SK-N-SH (cell line): ENCODE measurements around the gene VPS16. TPM values are rescaled to one million over a fixed set of nuclear protein-coding genes. Genes with fewer than 3 reads are reported as not detected.

Source experiments
- CTCF ChIA-PET: fragments of 300-600, 350-600 bp; formaldehyde crosslinking; extraction: SDS; loops from one replicate; lab custom pipeline; 2021; lab: Yijun Ruan, JAX
- POLR2A ChIA-PET: fragments of 350-600 bp; sonication (Branson Sonifier 250); formaldehyde crosslinking; extraction: SDS; loops from one replicate; lab custom pipeline; 2020; ENCODE audit warnings: antibody characterized with exemption, inconsistent platforms; lab: Yijun Ruan, JAX
- DNase-seq: peaks from one replicate; pipeline ENCODE4 v3.0.0; 2012
- H2AFZ ChIP-seq: fragments of 200-600 bp; sonication (generic); 2 replicates; pipeline ENCODE4 v1.8.1; 2016; ENCODE audit warnings: antibody characterized with exemption, mild to moderate bottlenecking, low read depth
- H3F3A ChIP-seq: fragments of 200-600 bp; sonication (generic); replicated peaks from 2 replicates; pipeline ENCODE3; 2016; ENCODE audit warnings: antibody characterized with exemption, mild to moderate bottlenecking; ENCODE audit not compliant: insufficient read depth
- H3K27ac ChIP-seq, 2 experiments: fragments of 200-500 bp in 1 of 2; fragments of 200-600 bp in 1 of 2; sonication (Bioruptor generic) in 1 of 2; sonication (generic), shearing (Covaris generic) in 1 of 2; 2 replicates each; pipeline versions ENCODE4 v1.5.1 to v1.6.1; 2014 to 2016; ENCODE audit warnings: low read depth in 2 of 2, inconsistent platforms in 1 of 2, low read length in 1 of 2, mild to moderate bottlenecking in 1 of 2, mixed read lengths in 1 of 2
- H3K27me3 ChIP-seq: fragments of 200-600 bp; sonication (generic), shearing (Covaris generic); 2 replicates; pipeline ENCODE4 v1.6.1; 2016; ENCODE audit warnings: mixed run types; ENCODE audit not compliant: insufficient read depth
- H3K36me3 ChIP-seq, 2 experiments: fragments of 200-500 bp in 1 of 2; fragments of 200-600 bp in 1 of 2; sonication (Bioruptor generic) in 1 of 2; sonication (generic) in 1 of 2; replicated peaks in 1 of 2; 2 replicates each; pipeline versions ENCODE3 to v1.5.1; 2014 to 2016; ENCODE audit warnings: low read length in 1 of 2, mild to moderate bottlenecking in 1 of 2; ENCODE audit not compliant: insufficient read depth in 2 of 2, control insufficient read depth in 1 of 2
- H3K4me1 ChIP-seq, 2 experiments: fragments of 200-500 bp in 1 of 2; fragments of 200-600 bp in 1 of 2; sonication (Bioruptor generic) in 1 of 2; sonication (generic), shearing (Covaris generic) in 1 of 2; 2 replicates each; pipeline versions ENCODE4 v1.5.1 to v1.6.1; 2014 to 2016; ENCODE audit warnings: low read depth in 1 of 2, low read length in 1 of 2, mixed run types in 1 of 2; ENCODE audit not compliant: insufficient read depth in 2 of 2, control insufficient read depth in 1 of 2
- H3K4me2 ChIP-seq: fragments of 200-600 bp; sonication (generic), shearing (Covaris generic); 2 replicates; pipeline ENCODE4 v1.6.1; 2017; ENCODE audit warnings: mixed run types
- H3K4me3 ChIP-seq, 2 experiments: fragments of 200-500 bp in 1 of 2; fragments of 200-600 bp in 1 of 2; sonication (Bioruptor generic) in 1 of 2; sonication (generic), shearing (Covaris generic) in 1 of 2; 2 replicates each; pipeline versions ENCODE4 v1.5.1 to v1.8.1; 2014 to 2016; ENCODE audit warnings: low read depth in 2 of 2, inconsistent platforms in 1 of 2, low read length in 1 of 2, mild to moderate bottlenecking in 1 of 2, mixed read lengths in 1 of 2, moderate library complexity in 1 of 2
- H3K79me2 ChIP-seq: fragments of 200-600 bp; sonication (generic); 2 replicates; pipeline ENCODE4 v1.8.1; 2017; ENCODE audit warnings: mild to moderate bottlenecking; ENCODE audit not compliant: insufficient read depth
- H3K9ac ChIP-seq: fragments of 200-600 bp; sonication (generic); 2 replicates; pipeline ENCODE4 v1.6.1; 2017; ENCODE audit warnings: mixed run types
- H3K9me2 ChIP-seq: fragments of 200-600 bp; sonication (generic); 2 replicates; pipeline ENCODE4 v1.6.1; 2017; ENCODE audit warnings: mixed run types
- H3K9me3 ChIP-seq: fragments of 200-600 bp; sonication (generic); 2 replicates; pipeline ENCODE4 v1.6.1; 2017; ENCODE audit warnings: mixed run types, mild to moderate bottlenecking, moderate library complexity
- H4K20me1 ChIP-seq: fragments of 200-600 bp; sonication (generic); 2 replicates; pipeline ENCODE4 v1.6.1; 2017; ENCODE audit warnings: mild to moderate bottlenecking, mixed run types; ENCODE audit not compliant: insufficient read depth
- CTCF ChIP-seq: fragments of 200-600 bp; sonication (generic); IDR thresholded peaks from 2 replicates; pipeline ENCODE4 v1.6.1; 2017; ENCODE audit warnings: antibody characterized with exemption, mild to moderate bottlenecking, moderate library complexity
- FOXM1 ChIP-seq: IDR thresholded peaks from 2 replicates; pipeline ENCODE4 v1.4.0; 2012; ENCODE audit warnings: low read depth, mild to moderate bottlenecking
- GATA2 ChIP-seq: sonication (generic); formaldehyde crosslinking; IDR thresholded peaks from 2 replicates; pipeline ENCODE4 v1.5.0; 2020; ENCODE audit warnings: mild to moderate bottlenecking, missing genetic modification reagents
- MAX ChIP-seq: IDR thresholded peaks from 2 replicates; pipeline ENCODE4 v1.4.0; 2012; ENCODE audit warnings: low read depth
- MEF2A ChIP-seq: IDR thresholded peaks from 2 replicates; pipeline ENCODE4 v1.4.0; 2012; ENCODE audit warnings: low read depth, borderline replicate concordance
- NRF1 ChIP-seq: IDR thresholded peaks from 2 replicates; pipeline ENCODE4 v1.6.1; 2012; ENCODE audit warnings: low read depth, mild to moderate bottlenecking, low read length
- POLR2AphosphoS5 ChIP-seq: IDR thresholded peaks from 2 replicates; pipeline ENCODE4 v1.6.1; 2012; ENCODE audit warnings: low read depth, low read length
- RFX5 ChIP-seq: IDR thresholded peaks from 2 replicates; pipeline ENCODE4 v1.6.1; 2012; ENCODE audit warnings: mild to moderate bottlenecking, improper control_type of control experiment, low read length
- SMC3 ChIP-seq: IDR thresholded peaks from 2 replicates; pipeline ENCODE4 v1.6.1; 2012; ENCODE audit warnings: low read depth, low read length, improper control_type of control experiment
- TAF1 ChIP-seq: IDR thresholded peaks from 2 replicates; pipeline ENCODE4 v1.6.1; 2012; ENCODE audit warnings: low read depth, mild to moderate bottlenecking, low read length, moderate library complexity, borderline replicate concordance
- TCF12 ChIP-seq: IDR thresholded peaks from 2 replicates; pipeline ENCODE4 v1.4.0; 2012
- USF1 ChIP-seq: IDR thresholded peaks from 2 replicates; pipeline ENCODE4 v1.4.0; 2012; ENCODE audit warnings: low read depth, borderline replicate concordance
- WGBS: methylation state at CpG from one replicate; pipeline ENCODE4 v1.1.6; 2017; ENCODE audit warnings: low lambda C conversion rate; 5-methylcytosine and 5-hydroxymethylcytosine counted together
- polyA plus RNA-seq, 3 experiments: library from polyadenylated mRNA; depleted of rRNA; stranded (reverse); fragments of >200 nt; gene quantifications; 2 replicates each; pipeline ENCODE4 v1.2.3, GENCODE V29; 2012

VPS16 gene
- polyA plus RNA-seq, 1 of the 3 experiments (the other 2 are of a cell fraction): 62.0 TPM

- no peaks in the 10 kb centered on the region for H3K36me3 ChIP-seq
- H3K9me3 ChIP-seq: no peaks in the 10 kb centered on the region
- ChIA-PET CTCF (interaction anchor here (0.9 kb wide), 1 partner anchor 16 kb away, joined by 3 read pairs; no protein-coding TSS in a partner anchor), POLR2A (interaction anchor here (1.1 kb wide), 1 partner anchor 13 kb away, joined by 6 read pairs; no protein-coding TSS in a partner anchor)
- no peak for TF ChIP-seq USF1
- peak; percentile 31; the same call in 1 of the 2 replicates for TF ChIP-seq TCF12
- no peak overlapping the region for H3K4me2 ChIP-seq
- H4K20me1 ChIP-seq: no peaks in the 10 kb centered on the region
- H3F3A ChIP-seq: no peaks in the 10 kb centered on the region
- H3K79me2 ChIP-seq: no peaks in the 10 kb centered on the region
- 33% methylated on average over 5 of the region's 5 CpGs for WGBS
- no peaks in the 10 kb centered on the region for H3K27me3 ChIP-seq
- H3K9me2 ChIP-seq: no peaks in the 10 kb centered on the region
- no peak overlapping the region for H3K27ac ChIP-seq
- DNase-seq: no peak
- H3K9ac ChIP-seq: no peak overlapping the region
- H3K4me3 ChIP-seq: 0 out of 4 replicates have a peak overlapping the region, but pooled peaks of 1 of the 2 experiments have one; percentile 4
- H3K4me1 ChIP-seq: peaks cover 0 to 5% of the 10 kb centered on the region in 2 experiments; a peak in 1 of 4 replicates
- no peak overlapping the region for H2AFZ ChIP-seq
These were observed 18.5 kb upstream of the VPS16 start for GRCh38 chr20:2822073-2822472.

- Histone ChIP-seq H3K27ac (no peak overlapping the region), H3K9me3 (no peaks in the 10 kb centered on the region), H3K36me3 (no peaks in the 10 kb centered on the region), H3K79me2 (no peaks in the 10 kb centered on the region)
- CTCF ChIA-PET: no interaction called here
- DNase-seq: no peak
- TF ChIP-seq SMC3 (no peak), NRF1 (no peak), MEF2A (no peak), RFX5 (no peak), POLR2AphosphoS5 (no peak), CTCF (no peak), MAX (no peak), GATA2 (no peak), TAF1 (no peak), FOXM1 (no peak)
- TF ChIP-seq, all 33 proteins: peak for 0
- no peaks in the 10 kb centered on the region for H3F3A ChIP-seq
- POLR2A ChIA-PET: no interaction called here
- no peak overlapping the region for H3K9ac ChIP-seq
- H3K4me3 ChIP-seq: no peak overlapping the region
- peaks cover 0 to 5% of the 10 kb centered on the region in 2 experiments; a peak in 1 of 4 replicates for H3K4me1 ChIP-seq
- no peaks in the 10 kb centered on the region for H4K20me1 ChIP-seq
- no peak overlapping the region for H3K4me2 ChIP-seq
- H3K9me2 ChIP-seq: no peaks in the 10 kb centered on the region
- H3K27me3 ChIP-seq: no peaks in the 10 kb centered on the region
- no peak overlapping the region for H2AFZ ChIP-seq
- 89% methylated on average over 2 of the region's 2 CpGs for WGBS
These were observed 14.8 kb upstream of the VPS16 start for GRCh38 chr20:2825761-2826160.
